Natural killer cell (primary cell): ENCODE data around the gene PRKD3. TPM values are rescaled to one million over a fixed set of nuclear protein-coding genes. Genes with fewer than 3 reads are reported as not detected.
"Not testable (repeated sequence)": the region's sequence is repeated elsewhere in the genome, so short reads cannot be mapped to it uniquely, and the experiment has no call there.

Source experiments
- ATAC-seq, 3 donors: fragments of 150-1000 bp in 2 of 3; fragments of 200-7000 bp in 1 of 3; cut with Tn5 transposase; 1 replicate in 1 of 3; 2 replicates in 2 of 3; pipeline ENCODE4 v1.10.0; 2021; ENCODE audit warnings: mild to moderate bottlenecking in 2 of 3, moderate library complexity in 2 of 3
- DNase-seq, 2 donors: peaks; one replicate each; pipeline versions ENCODE4 v3.0.0 to v3.0.0-alpha.2; 2013 to 2021; ENCODE audit warnings: mixed read lengths in 1 of 2
- H3K27ac ChIP-seq: one replicate; pipeline ENCODE4 v1.5.1; 2013; ENCODE audit warnings: mild to moderate bottlenecking, low read length
- H3K27me3 ChIP-seq: one replicate; pipeline ENCODE4 v1.6.1; 2013; ENCODE audit warnings: low read length; ENCODE audit not compliant: control insufficient read depth, insufficient read depth
- H3K36me3 ChIP-seq: one replicate; pipeline ENCODE4 v1.6.1; 2013; ENCODE audit warnings: low read length; ENCODE audit not compliant: control insufficient read depth, insufficient read depth
- H3K4me1 ChIP-seq: one replicate; pipeline ENCODE4 v1.6.1; 2013; ENCODE audit warnings: low read length; ENCODE audit not compliant: control insufficient read depth, insufficient read depth
- H3K4me3 ChIP-seq: one replicate; pipeline ENCODE4 v1.5.1; 2013; ENCODE audit warnings: low read length
- H3K9me3 ChIP-seq: one replicate; pipeline ENCODE4 v1.6.1; 2013; ENCODE audit warnings: low read length; ENCODE audit not compliant: control insufficient read depth, insufficient read depth
- H3K27ac Mint-ChIP-seq, 2 donors: one replicate each; pipeline ENCODE4 v1.8.0; 2022; ENCODE audit warnings: mild to moderate bottlenecking in 2 of 2, mixed read lengths in 2 of 2, moderate library complexity in 1 of 2
- H3K27me3 Mint-ChIP-seq, 2 donors: one replicate each; pipeline ENCODE4 v1.8.0; 2022; ENCODE audit warnings: low read depth in 2 of 2, mixed read lengths in 2 of 2
- H3K36me3 Mint-ChIP-seq: one replicate; pipeline ENCODE4 v1.8.0; 2022; ENCODE audit warnings: mixed read lengths
- H3K4me1 Mint-ChIP-seq, 2 donors: one replicate each; pipeline ENCODE4 v1.8.0; 2022; ENCODE audit warnings: mixed read lengths in 2 of 2
- H3K4me3 Mint-ChIP-seq: one replicate; pipeline ENCODE4 v1.8.0; 2022; ENCODE audit warnings: mild to moderate bottlenecking, moderate library complexity, mixed read lengths
- H3K9me3 Mint-ChIP-seq, 2 donors: one replicate each; pipeline ENCODE4 v1.8.0; 2022; ENCODE audit warnings: mixed read lengths in 2 of 2
- CTCF ChIP-seq: fragments of 200-600 bp; IDR thresholded peaks from one replicate; pipeline ENCODE4 v1.8.0; 2022; ENCODE audit warnings: antibody characterized with exemption
- WGBS: methylation state at CpG from one replicate; pipeline ENCODE4 v1.1.7; 2013; ENCODE audit warnings: missing lambda C conversion rate; ENCODE audit not compliant: insufficient coverage; 5-methylcytosine and 5-hydroxymethylcytosine counted together
- intact Hi-C: fragments of 100-400 bp; cut with micrococcal nuclease; formaldehyde crosslinking; loops from one replicate; pipeline ENCODE4 v1.14.2; 2022
- total RNA-seq, 4 donors: library from RNA; stranded (reverse); fragments of 120-200 nt in 1 of 4; gene quantifications; one replicate each; pipeline versions ENCODE4 v1.2.3 to v1.2.4, GENCODE V29; 2013 to 2022

Gene PRKD3
- total RNA-seq, 3 donors from 2014 or later (not counting 1 experiment from before 2014, with no cell fraction given): 64.4 to 76.2 (median 65.1) TPM

DNA sequence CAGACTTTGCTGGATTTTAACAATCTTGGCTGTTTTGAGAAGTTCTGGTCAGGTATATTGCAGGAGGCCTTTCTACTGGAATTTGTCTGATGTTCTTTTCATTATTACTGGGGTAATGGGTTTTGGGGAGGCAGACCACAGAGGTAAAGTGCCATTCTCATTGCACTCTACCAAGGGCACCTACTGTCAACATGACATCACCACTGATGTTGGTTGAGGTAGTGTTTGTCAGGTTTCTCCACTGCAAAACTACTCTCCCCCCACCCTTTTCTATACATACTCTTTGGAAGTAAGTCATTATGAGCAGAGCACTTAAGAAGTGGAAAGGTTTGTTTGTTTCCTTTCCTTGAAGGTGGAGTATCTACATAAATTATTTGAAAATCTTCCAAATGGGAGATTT lies 27.0 kb downstream of the PRKD3 start:
- H3K36me3 ChIP-seq: no peaks in the 10 kb centered on the region
- intact Hi-C loops: no loop called here
- H3K36me3 Mint-ChIP-seq: no peaks in the 10 kb centered on the region

DNA sequence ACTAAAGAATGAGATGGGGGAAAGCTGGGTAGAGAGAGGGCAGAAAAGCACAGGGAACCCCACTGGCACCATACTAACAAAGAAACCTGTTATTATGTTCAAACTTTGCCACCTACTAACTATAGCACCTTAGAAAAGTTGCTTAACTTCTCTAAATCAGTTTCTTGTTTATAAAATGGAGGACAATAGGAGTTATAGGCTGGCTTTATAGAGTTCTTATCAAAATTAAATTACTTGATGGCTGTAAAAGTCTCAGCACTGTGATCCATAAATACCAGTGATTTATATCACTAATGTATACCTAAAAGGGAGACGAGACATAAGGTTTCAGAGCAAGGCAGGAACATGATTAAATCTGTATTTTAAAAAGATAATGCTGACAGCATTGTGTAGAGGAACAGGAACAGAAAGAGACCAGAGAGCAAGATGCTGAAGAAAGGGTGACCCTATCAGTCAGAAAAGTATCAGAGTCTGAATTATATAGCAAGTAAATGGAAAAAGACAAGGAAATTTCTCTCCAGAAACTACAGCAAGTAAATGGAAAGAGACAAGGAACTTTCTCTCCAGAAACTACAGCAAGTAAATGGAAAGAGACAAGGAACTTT lies 29.1 kb downstream of the PRKD3 start:
- Histone ChIP-seq H3K36me3 (no peaks in the 10 kb centered on the region), H3K27ac (no peak overlapping the region), H3K27me3 (no peaks in the 10 kb centered on the region), H3K4me3 (no peak overlapping the region), H3K4me1 (no peaks in the 10 kb centered on the region), H3K9me3 (no peaks in the 10 kb centered on the region)
- Mint-ChIP-seq H3K27ac (no peak overlapping the region), H3K27me3 (no peaks in the 10 kb centered on the region), H3K9me3 (no peaks in the 10 kb centered on the region), H3K4me1 (peaks cover 17 to 21% of the 10 kb centered on the region in 2 donors), H3K4me3 (no peak overlapping the region), H3K36me3 (no peaks in the 10 kb centered on the region)
- DNase-seq: no peak
- intact Hi-C loops: no loop called here
- no peak for TF ChIP-seq CTCF
- 83% methylated on average over 1 of the region's 1 CpG for WGBS
- ATAC-seq: no peak

More for the DNA sequence above, 27.0 kb downstream of the PRKD3 start:
- Histone ChIP-seq H3K4me1 (no peaks in the 10 kb centered on the region), H3K9me3 (no peaks in the 10 kb centered on the region), H3K4me3 (no peak overlapping the region), H3K27ac (no peak overlapping the region), H3K27me3 (no peaks in the 10 kb centered on the region)
- TF ChIP-seq CTCF: no peak
- DNase-seq (no peak), ATAC-seq (no peak)
- no peaks in the 10 kb centered on the region for H3K9me3 Mint-ChIP-seq
- H3K4me3 Mint-ChIP-seq: no peak overlapping the region
- peaks cover 27 to 29% of the 10 kb centered on the region in 2 donors for H3K4me1 Mint-ChIP-seq
- no peaks in the 10 kb centered on the region for H3K27me3 Mint-ChIP-seq
- no peak overlapping the region for H3K27ac Mint-ChIP-seq

DNA sequence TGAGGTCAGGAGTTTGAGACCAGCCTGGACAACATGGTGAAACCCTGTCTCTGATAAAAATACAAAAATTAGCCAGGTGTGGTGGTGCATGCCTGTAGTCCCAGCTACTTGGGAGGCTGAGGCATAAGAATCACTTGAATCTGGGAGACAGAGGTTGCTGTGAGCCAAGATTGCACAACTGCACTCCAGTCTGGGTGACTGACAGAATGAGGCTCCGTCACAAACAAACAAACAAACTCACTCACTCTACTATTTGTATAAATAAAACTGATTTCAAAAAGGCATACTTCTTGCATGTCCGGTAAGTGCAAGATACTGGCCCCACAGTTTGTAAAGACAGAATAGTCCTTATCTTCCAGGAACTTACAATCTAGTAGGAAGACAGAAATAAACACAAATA lies 29.8 kb downstream of the PRKD3 start:
- H3K4me3 Mint-ChIP-seq, DNase-seq, H3K27ac ChIP-seq, intact Hi-C loops, H3K9me3 Mint-ChIP-seq, H3K36me3 Mint-ChIP-seq, H3K27me3 Mint-ChIP-seq, H3K36me3 ChIP-seq, H3K9me3 ChIP-seq, H3K4me1 ChIP-seq, H3K27ac Mint-ChIP-seq, ATAC-seq, H3K4me3 ChIP-seq, H3K27me3 ChIP-seq: not testable (repeated sequence)
- 100% methylated on average over 1 of the region's 2 CpGs for WGBS
- H3K4me1 Mint-ChIP-seq: peaks cover 12 to 21% of the 10 kb centered on the region in 2 donors

DNA sequence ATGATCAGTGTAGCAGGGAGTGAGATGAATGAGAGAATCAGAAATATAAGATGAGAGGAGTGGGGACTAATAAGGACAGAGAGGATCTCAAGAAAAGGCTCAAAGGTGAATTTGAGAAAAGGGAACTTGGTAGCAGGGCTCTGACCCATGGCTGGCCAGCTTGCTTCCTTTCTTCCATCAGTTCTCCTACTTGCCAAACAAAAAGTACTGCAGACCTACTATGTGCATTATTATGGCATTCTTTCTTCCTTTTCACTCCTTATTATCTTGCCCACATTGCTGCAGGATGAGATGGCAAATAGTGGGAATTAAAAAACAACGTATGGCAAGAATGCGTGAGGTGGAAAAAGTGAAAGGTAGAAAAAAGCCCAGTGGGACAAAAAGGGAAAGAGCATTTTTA lies 33.0 kb downstream of the PRKD3 start:
- H3K9me3 ChIP-seq: no peaks in the 10 kb centered on the region
- no peak overlapping the region for H3K27ac ChIP-seq
- Mint-ChIP-seq H3K4me3 (no peak overlapping the region), H3K4me1 (peaks cover 0 to 15% of the 10 kb centered on the region in 2 donors), H3K36me3 (peaks cover 14% of the 10 kb centered on the region), H3K27me3 (no peaks in the 10 kb centered on the region), H3K27ac (peak overlapping the region in 1 of 2 donors; percentile 9), H3K9me3 (no peaks in the 10 kb centered on the region)
- no peaks in the 10 kb centered on the region for H3K27me3 ChIP-seq
- no peak overlapping the region for H3K4me3 ChIP-seq
- ATAC-seq (no peak), DNase-seq (no peak)
- no peaks in the 10 kb centered on the region for H3K4me1 ChIP-seq
- TF ChIP-seq CTCF: no peak
- H3K36me3 ChIP-seq: peaks cover 15% of the 10 kb centered on the region
- intact Hi-C loops: no loop called here
- WGBS: no CpG with 5 or more reads among the region's 2 CpGs
